Glomerular visceral epithelial cell (primary cell): ENCODE measurements around the gene TRIM38.
"Not testable (repeated sequence)": the region's sequence is repeated elsewhere in the genome, so short reads cannot be mapped to it uniquely, and the experiment has no call there.

ENCODE experiments used
- DNase-seq: peaks from one replicate; pipeline ENCODE4 v3.0.0-alpha.2; 2016; ENCODE audit errors: extremely low spot score

Gene TRIM38

GRCh38 chr6:25942561-25943147 lies 19.9 kb upstream of the TRIM38 start:
- peak; percentile 58 for DNase-seq

- no peak for DNase-seq
Observed at GRCh38 chr6:25943887-25944286, 18.7 kb upstream of the TRIM38 start.

DNA sequence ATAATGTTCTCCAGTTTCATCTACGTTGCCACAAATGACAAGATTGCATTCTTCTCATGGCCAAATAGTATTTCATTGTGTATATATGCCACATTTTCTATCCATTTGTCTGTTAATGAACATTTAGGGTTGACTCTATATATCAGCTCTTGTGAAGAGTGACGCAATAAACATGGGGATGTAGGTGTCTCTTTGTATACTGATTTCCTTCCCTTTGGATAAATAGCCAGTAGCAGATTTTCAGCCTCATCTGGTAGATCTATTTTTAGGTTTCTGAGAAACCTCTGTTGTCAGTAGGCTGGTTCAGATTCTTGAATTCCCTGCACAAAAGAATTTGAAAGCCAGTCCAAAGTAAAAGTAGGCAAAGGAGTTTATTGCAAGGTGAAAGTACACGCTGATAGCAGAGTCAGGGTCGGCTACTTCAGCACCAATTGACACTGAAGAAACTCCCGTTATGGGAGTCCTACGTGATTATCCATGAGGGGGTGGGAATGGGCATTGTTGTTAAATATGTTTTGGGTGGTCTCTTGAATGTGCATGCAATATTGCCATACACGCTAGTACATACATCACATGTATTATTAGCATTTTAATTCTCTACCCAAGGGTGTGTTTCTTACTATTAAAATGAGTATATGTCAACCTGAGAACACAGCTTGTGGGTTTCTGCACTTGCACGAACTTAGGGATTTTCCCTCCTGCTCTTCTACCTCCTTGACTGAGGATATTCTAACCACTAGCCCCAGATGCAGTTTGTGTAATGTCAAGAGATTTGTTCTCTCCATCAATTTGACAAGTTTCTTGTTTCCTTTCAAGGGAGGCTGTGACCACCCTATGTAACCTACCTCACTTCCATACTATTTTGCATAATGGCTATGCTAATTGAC lies 17.7 kb upstream of the TRIM38 start:
- DNase-seq: no peak

DNA sequence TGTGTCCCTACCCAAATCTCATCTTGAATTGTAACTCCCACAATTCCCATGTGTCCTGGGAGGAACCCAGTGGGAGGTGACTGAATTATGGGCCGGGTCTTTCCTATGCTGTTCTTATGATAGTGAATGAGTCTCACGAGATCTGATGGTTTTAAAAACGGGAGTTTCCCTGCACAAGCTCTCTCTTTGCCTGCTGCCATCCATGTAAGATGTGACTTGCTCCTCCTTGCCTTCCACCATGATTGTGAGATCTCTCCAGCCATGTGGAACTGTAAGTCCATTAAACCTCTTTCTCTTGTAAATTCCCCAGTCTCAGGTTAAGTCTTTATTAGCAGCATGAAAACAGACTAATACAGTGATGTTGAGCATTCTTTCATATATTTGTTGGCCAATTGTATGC lies 16.9 kb upstream of the TRIM38 start:
- DNase-seq: not testable (repeated sequence)

DNA sequence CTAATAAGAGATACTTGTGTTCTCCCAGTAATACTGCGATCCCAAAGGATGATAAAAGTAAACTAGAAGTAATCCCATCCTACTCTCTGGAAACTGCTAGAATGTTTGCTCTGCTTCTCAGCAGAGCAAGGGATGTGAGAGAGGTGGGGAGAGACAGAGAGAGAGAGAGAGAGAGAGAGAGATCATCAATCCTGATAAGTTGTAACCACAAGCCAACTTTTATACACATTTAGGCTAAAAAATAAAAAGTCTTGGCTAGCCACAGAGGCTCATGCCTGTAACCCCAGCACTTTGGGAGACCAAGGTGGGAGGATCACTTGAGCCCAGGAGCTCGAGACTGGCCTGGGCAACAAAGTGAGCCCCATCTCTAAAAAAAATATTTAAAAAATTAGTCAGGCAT lies 16.0 kb upstream of the TRIM38 start:
- no peak for DNase-seq

DNA sequence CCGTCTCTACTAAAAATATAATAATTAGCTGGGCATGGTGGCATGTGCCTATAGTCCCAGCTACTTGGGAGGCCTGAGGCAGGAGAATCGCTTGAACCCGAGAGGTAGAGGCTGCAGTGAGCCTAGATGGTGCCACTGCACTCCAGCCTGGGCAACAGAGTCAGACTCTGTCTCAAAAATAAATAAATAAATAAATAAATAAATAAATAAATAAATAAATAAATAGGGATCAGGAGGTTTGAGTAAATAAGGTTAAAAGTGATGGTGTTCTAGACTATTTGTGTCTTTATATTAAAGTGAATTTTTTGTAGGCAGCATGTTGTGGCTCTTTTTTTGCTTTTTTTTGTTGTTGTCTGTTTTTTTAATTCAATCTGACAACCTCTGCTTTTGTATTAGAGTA lies 15.1 kb upstream of the TRIM38 start:
- DNase-seq: not testable (repeated sequence)

GRCh38 chr6:25949695-25950094 lies 12.9 kb upstream of the TRIM38 start:
- DNase-seq: no peak

GRCh38 chr6:25950297-25950696 lies 12.3 kb upstream of the TRIM38 start:
- DNase-seq: no peak

DNA sequence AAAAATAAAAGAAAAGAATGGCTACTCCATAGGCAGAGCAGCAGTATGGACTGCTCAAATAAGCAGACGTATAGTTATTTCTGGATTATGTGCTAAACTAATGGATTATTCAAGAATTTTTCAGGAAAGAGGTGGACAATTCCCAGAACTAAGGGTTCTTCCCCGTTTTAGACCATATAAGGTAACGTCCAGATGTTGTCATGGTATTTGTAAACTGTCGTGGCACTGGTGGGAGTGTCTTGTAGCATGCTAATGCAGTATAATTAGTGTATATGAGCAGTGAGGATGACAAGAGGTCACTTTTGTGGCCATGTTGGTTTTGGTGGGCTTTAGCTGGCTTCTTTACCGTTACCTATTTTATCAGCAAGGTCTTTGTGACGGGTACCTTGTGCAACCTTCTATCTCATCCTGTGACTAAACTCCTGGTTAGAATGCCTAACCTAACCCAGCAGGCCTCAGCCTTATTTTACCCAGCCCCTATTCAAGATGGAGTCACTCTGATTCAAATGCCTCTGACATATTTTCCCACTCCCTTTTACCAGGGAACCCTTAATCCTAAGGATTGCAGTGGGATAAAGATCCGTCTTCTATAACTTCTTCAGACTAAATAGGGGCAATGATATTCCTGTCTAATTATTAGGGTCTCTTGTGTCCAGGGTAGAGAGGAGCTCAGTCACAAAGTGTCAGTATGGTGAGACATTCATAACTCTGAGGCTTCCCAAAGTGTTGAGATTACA lies 11.1 kb upstream of the TRIM38 start:
- no peak for DNase-seq

GRCh38 chr6:25952535-25952934 lies 10.1 kb upstream of the TRIM38 start:
- no peak for DNase-seq

- DNase-seq: no peak
Observed at GRCh38 chr6:25953733-25954132, 8.9 kb upstream of the TRIM38 start.

DNA sequence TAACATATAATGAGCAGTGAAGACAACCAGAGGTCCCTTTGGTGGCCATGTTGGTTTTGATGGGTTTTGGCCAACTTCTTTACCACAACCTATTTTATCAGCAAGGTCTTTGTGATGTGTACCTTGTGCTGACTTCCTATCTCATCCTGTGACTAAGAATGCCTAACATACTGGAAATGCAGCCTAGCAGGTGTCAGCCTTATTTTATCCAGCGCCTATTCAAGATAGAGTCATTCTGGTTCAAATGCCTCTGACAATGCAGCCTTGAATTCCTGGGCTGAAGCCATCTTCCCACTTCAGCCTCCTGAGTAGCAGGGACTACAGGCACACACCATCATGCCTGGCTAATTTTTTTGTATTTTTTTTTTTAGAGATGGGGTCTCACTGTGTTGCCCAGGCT lies 7.8 kb upstream of the TRIM38 start:
- DNase-seq: no peak

DNA sequence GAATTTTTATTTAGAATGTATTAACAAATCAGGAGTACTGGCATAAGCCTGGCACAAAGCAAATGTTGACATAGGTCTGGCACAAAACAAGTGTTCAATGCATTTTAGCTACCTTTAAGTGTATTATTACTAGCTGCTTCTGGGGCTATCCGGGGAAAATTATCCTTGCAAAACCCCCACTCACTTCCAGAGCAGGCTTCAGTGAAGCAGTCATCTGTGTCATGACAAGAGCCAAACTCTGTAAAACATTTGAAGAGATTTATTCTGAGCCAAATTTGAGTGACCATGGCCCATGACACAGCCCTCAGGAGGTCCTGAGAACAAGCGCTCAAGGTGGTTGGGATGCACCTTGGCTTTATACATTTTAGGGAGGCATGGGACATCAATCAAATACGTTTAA lies 6.4 kb upstream of the TRIM38 start:
- peak; percentile 12 for DNase-seq

DNA sequence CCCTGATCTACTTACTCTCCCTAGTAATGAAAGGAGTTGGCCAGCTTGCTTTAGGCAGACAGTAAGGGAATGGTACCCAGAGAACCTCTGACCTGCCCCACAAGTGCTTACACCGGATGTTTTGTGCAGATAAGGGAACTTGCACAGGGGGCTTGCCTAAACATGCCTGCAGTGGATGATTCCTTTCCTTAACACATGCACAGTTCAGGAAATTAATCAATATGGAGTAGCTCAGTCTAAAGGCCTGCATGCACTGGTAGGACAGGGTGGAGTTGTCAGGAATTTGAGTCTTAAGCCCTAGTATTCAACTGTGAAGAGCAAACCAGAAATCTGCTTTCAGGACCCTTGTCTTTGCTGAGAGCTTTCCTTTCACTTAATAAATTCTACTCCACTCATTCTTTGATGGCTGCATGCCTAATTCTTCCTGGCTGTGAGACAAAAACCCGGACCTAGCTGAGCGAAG lies 3.9 kb upstream of the TRIM38 start:
- DNase-seq: no peak

- DNase-seq: no peak
Observed at GRCh38 chr6:25959890-25960536, 2.6 kb upstream of the TRIM38 start.

- DNase-seq: no peak
Observed at GRCh38 chr6:25960734-25961133, 1.9 kb upstream of the TRIM38 start.

DNA sequence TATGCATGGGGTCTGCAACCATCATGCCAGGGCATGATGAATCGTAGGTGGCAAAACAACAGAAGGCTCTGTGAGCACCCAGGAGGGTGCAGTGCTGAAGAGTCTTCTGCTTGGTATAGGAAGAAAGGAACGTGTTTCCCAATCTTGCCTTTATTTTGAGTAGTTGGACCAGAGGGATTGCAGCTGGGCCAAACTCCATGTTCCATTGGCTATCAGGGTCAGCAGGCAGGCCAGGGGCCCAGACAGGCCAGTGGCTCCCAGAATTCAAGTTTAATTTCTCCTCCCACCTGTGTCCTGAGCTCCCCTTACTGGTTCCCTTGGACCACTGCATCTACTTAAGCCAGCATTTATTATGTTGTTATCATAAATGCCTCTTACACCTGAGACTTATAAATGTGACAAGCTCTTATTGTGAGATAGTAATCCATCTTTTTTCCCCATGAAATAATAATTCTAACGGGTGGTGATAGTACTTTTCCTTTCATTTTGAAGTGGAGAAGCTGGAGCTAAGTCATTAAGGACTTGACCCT lies 918 bp upstream of the TRIM38 start:
- DNase-seq: no peak

- peak; percentile 9 for DNase-seq
Observed at GRCh38 chr6:25963426-25964123, 973 bp downstream of the TRIM38 start.

- no peak for DNase-seq
Observed at GRCh38 chr6:25965058-25965457, 2.5 kb downstream of the TRIM38 start.

DNA sequence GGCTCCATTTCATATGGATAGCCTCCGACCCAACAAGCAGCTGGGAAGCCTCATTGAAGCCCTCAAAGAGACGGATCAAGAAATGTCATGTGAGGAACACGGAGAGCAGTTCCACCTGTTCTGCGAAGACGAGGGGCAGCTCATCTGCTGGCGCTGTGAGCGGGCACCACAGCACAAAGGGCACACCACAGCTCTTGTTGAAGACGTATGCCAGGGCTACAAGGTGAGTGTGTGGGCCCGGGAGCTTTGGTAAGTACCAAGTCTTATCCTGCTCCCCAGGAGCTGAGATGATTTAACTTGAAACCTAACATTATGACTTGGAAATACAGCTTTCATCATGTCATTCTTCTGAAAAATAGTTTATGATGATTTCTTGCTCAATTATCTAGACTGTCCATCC lies 4.1 kb downstream of the TRIM38 start:
- DNase-seq: no peak

GRCh38 chr6:25968769-25969168 lies 6.2 kb downstream of the TRIM38 start:
- DNase-seq: no peak
